Measurements from ENCODE around the gene CD274.
"Not testable (repeated sequence)": the region's sequence is repeated elsewhere in the genome, so short reads cannot be mapped to it uniquely, and the experiment has no call there.

Gene CD274

GRCh38 chr9:5450359-5451091 lies at the start of gene CD274:
Gene CD274, plus strand, starts transcription at chr9:5450542. Its CDS starts 5,572 bp downstream, at chr9:5456114.
- no peak for FAIRE-seq

- FAIRE-seq, result no peak
Observed at GRCh38 chr9:5402217-5402616, 48.1 kb upstream of the CD274 start.

- FAIRE-seq, result no peak
Observed at GRCh38 chr9:5408596-5408995, 41.7 kb upstream of the CD274 start.

GRCh38 chr9:5416953-5417352 lies 33.4 kb upstream of the CD274 start:
- FAIRE-seq, result no peak

GRCh38 chr9:5418481-5418880 lies 31.9 kb upstream of the CD274 start:
- FAIRE-seq, result no peak

- no peak for FAIRE-seq
Observed at GRCh38 chr9:5419987-5420386, 30.4 kb upstream of the CD274 start.

GRCh38 chr9:5421163-5421562 lies 29.2 kb upstream of the CD274 start:
- FAIRE-seq, result no peak

- no peak for FAIRE-seq
Observed at GRCh38 chr9:5422276-5422675, 28.1 kb upstream of the CD274 start.

GRCh38 chr9:5425006-5425628 lies 25.2 kb upstream of the CD274 start:
- peak; percentile 34 for FAIRE-seq

GRCh38 chr9:5427005-5427404 lies 23.3 kb upstream of the CD274 start:
- FAIRE-seq, result no peak

- no peak for FAIRE-seq
Observed at GRCh38 chr9:5428172-5428571, 22.2 kb upstream of the CD274 start.

- no peak for FAIRE-seq
Observed at GRCh38 chr9:5428794-5429528, 21.4 kb upstream of the CD274 start.

GRCh38 chr9:5429873-5430564 lies 20.3 kb upstream of the CD274 start:
- FAIRE-seq, result no peak

GRCh38 chr9:5430912-5431311 lies 19.4 kb upstream of the CD274 start:
- no peak for FAIRE-seq

- not testable (repeated sequence) for FAIRE-seq
Observed at GRCh38 chr9:5432890-5433289, 17.5 kb upstream of the CD274 start.

- not testable (repeated sequence) for FAIRE-seq
Observed at GRCh38 chr9:5433328-5433727, 17.0 kb upstream of the CD274 start.

- FAIRE-seq, result not testable (repeated sequence)
Observed at GRCh38 chr9:5433841-5434810, 16.2 kb upstream of the CD274 start.

- FAIRE-seq, result no peak
Observed at GRCh38 chr9:5435912-5436311, 14.4 kb upstream of the CD274 start.

GRCh38 chr9:5436441-5436840 lies 13.9 kb upstream of the CD274 start:
- no peak for FAIRE-seq

GRCh38 chr9:5437254-5438216 lies 12.8 kb upstream of the CD274 start, which contains the start of gene PLGRKT:
Gene PLGRKT, minus strand, starts transcription at chr9:5437925. Its CDS starts 5,948 bp downstream, at chr9:5431977.
- FAIRE-seq, result peak; percentile 88
